22Rv1 (cell line): ENCODE data around the gene TSPAN1.

ENCODE experiments used
- ZFX ChIP-seq: fragments of 450-650 bp; IDR thresholded peaks from 2 replicates; pipeline ENCODE4 v1.6.1; 2017; ENCODE audit warnings: antibody characterized with exemption, borderline replicate concordance
- TF ChIP-seq, protein P1 (sequence below): fragments of 450-650 bp; IDR thresholded peaks from 2 replicates; pipeline ENCODE4 v1.5.1; 2017; ENCODE audit warnings: mild to moderate bottlenecking

DNA sequence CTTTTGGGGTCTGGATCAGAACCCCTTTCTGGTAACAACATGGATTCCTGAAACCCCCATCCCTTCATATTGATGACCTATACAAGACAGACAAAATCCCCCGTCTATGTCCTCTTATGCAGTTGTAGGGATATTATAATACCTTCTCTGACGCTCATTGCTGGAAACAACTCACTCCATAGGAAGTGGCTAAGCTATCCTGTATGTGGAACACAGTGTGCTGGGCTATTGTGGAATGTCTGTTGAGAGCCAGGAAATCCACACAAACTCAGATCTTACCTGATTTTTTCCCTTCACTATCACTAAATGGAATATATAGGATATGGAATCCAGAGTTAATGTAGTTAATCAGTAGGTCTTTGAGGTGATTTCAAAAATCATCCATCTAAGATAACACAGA, 24.8 kb upstream of the TSPAN1 start:
- TF ChIP-seq, protein P1, sequence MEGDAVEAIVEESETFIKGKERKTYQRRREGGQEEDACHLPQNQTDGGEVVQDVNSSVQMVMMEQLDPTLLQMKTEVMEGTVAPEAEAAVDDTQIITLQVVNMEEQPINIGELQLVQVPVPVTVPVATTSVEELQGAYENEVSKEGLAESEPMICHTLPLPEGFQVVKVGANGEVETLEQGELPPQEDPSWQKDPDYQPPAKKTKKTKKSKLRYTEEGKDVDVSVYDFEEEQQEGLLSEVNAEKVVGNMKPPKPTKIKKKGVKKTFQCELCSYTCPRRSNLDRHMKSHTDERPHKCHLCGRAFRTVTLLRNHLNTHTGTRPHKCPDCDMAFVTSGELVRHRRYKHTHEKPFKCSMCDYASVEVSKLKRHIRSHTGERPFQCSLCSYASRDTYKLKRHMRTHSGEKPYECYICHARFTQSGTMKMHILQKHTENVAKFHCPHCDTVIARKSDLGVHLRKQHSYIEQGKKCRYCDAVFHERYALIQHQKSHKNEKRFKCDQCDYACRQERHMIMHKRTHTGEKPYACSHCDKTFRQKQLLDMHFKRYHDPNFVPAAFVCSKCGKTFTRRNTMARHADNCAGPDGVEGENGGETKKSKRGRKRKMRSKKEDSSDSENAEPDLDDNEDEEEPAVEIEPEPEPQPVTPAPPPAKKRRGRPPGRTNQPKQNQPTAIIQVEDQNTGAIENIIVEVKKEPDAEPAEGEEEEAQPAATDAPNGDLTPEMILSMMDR: no peak
- no peak for TF ChIP-seq ZFX
